H1 (cell line): ENCODE results near the gene PSMD3.

Experiments used
- ASH2L ChIP-seq: fragments of 200-600, 300-600 bp; sonication (generic); IDR thresholded peaks from one replicate; pipeline ENCODE4 v1.7.1; 2017; ENCODE audit warnings: low read length
- CEBPB ChIP-seq: IDR thresholded peaks from 2 replicates; pipeline ENCODE4 v1.6.1; 2012; ENCODE audit warnings: low read depth, low read length
- GABPA ChIP-seq: IDR thresholded peaks from 2 replicates; pipeline ENCODE4 v1.6.1; 2011; ENCODE audit warnings: mild to moderate bottlenecking, low read length, moderate library complexity, borderline replicate concordance; ENCODE audit not compliant: insufficient read depth
- KDM1A ChIP-seq: fragments of 200-600, 300-600 bp; sonication (generic); IDR thresholded peaks from 2 replicates; pipeline ENCODE4 v1.7.1; 2016; ENCODE audit warnings: mild to moderate bottlenecking, low read length, borderline replicate concordance
- POLR2AphosphoS5 ChIP-seq: IDR thresholded peaks from 2 replicates; pipeline ENCODE4 v1.6.1; 2011; ENCODE audit warnings: low read depth, low read length
- RBBP5 ChIP-seq: IDR thresholded peaks from 2 replicates; pipeline ENCODE4 v1.7.1; 2012; ENCODE audit warnings: low read depth, mild to moderate bottlenecking, inconsistent platforms, low read length, moderate library complexity, borderline replicate concordance
- RXRA ChIP-seq: IDR thresholded peaks from 2 replicates; pipeline ENCODE4 v1.6.1; 2011; ENCODE audit warnings: low read depth, mild to moderate bottlenecking, low read length, moderate library complexity; ENCODE audit not compliant: insufficient read depth
- TF ChIP-seq, protein P1 (sequence below), 3 experiments: IDR thresholded peaks; 1 replicate in 2 of 3; 2 replicates in 1 of 3; pipeline versions ENCODE4 v1.5.1 to v1.6.1; 2011; ENCODE audit warnings: low read length in 3 of 3, mild to moderate bottlenecking in 3 of 3, inconsistent platforms in 2 of 3, low read depth in 1 of 3, moderate library complexity in 1 of 3; ENCODE audit not compliant: insufficient read depth in 1 of 3; ENCODE audit errors: control extremely low read depth in 1 of 3

DNA sequence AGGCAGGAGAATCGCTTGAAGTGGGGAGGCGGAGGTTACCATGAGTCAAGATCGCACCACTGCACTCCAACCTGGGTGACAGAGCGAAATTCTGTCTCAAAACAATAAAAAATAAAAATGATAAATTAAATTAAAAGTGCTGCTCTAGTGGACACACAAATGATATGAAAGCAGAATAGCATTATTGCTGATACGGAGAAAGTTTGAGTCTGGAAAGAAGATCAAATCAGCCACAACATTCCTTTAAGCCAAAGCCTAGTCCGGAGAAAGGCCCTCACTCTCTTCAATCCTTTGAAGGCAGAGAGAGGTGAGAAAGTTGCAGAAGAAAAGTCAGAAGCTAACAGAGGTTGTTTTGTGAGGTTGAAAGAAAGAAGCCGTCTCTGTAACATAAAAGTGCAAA is 19.6 kb downstream of the PSMD3 start:
- TF ChIP-seq GABPA: no peak
- no peak for TF ChIP-seq CEBPB
- TF ChIP-seq, protein P1, sequence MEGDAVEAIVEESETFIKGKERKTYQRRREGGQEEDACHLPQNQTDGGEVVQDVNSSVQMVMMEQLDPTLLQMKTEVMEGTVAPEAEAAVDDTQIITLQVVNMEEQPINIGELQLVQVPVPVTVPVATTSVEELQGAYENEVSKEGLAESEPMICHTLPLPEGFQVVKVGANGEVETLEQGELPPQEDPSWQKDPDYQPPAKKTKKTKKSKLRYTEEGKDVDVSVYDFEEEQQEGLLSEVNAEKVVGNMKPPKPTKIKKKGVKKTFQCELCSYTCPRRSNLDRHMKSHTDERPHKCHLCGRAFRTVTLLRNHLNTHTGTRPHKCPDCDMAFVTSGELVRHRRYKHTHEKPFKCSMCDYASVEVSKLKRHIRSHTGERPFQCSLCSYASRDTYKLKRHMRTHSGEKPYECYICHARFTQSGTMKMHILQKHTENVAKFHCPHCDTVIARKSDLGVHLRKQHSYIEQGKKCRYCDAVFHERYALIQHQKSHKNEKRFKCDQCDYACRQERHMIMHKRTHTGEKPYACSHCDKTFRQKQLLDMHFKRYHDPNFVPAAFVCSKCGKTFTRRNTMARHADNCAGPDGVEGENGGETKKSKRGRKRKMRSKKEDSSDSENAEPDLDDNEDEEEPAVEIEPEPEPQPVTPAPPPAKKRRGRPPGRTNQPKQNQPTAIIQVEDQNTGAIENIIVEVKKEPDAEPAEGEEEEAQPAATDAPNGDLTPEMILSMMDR (IDR thresholded peaks at IDR 0.05; ENCODE audit: control extremely low read depth in 1 of 3, insufficient read depth in 1 of 3, low read depth in 1 of 3, low read length in 3 of 3): no peak
- no peak for TF ChIP-seq POLR2AphosphoS5
- no peak for TF ChIP-seq RBBP5
- TF ChIP-seq KDM1A: no peak
- no peak for TF ChIP-seq RXRA
- no peak for TF ChIP-seq ASH2L
